ENCODE measurements around the gene CERK. TPM values are rescaled to one million over a fixed set of nuclear protein-coding genes. Genes with fewer than 3 reads are reported as not detected.

Gene CERK
- total and polyA plus RNA-seq, 2 of the 13 experiments (the other 11 are each of a cell fraction or from before 2014, with no cell fraction given): 40.3 to 41.9 TPM

DNA sequence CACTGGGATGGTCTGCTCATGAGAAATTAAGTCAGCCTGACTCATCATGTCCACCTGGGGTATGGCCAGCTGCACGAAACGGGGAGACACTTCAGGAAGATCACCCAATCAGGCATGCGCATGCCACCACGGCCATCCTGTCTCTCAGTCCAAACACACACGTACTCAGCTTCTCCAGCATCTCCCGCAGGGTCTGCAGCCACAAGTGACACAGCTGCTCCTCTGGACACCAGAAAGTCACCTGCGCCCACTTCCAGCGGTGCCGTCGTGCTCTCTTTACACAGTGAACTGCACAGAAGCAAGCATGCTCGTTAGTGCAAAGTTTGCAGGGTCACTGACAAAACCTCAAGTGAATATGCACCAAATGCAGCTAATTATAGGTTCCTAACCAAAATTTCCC lies 18.1 kb downstream of the CERK start:
- DNase-seq (ENCODE audit: low spot score): no peak
- 93% methylated on average over 11 of the region's 11 CpGs for WGBS (ENCODE audit: low lambda C conversion rate)
- Histone ChIP-seq H3K27me3 (ENCODE audit: control insufficient read depth in 1 of 2, insufficient read depth in 2 of 2, low read length in 2 of 2) (no peaks in the 10 kb centered on the region), H3K36me3 (replicated peaks in 1 of 2; ENCODE audit: control insufficient read depth in 1 of 2, insufficient read depth in 2 of 2, low read length in 2 of 2) (peaks cover 7 to 50% of the 10 kb centered on the region in 2 experiments), H3K4me1 (ENCODE audit: insufficient read depth, low read length) (0 out of 2 replicates have a peak, but pooled peaks cover under 1% of the 10 kb centered on the region), H2AFZ (ENCODE audit: low read length) (no peak overlapping the region), H3K27ac (ENCODE audit: extremely low read length, insufficient read depth, low read length) (no peak overlapping the region), H3K9ac (ENCODE audit: insufficient read depth, low read depth, low read length) (no peak overlapping the region), H3K79me2 (ENCODE audit: insufficient read depth, low read length) (no peaks in the 10 kb centered on the region), H3K4me2 (ENCODE audit: low read depth, low read length) (no peak overlapping the region), H4K20me1 (ENCODE audit: insufficient read depth, low read length) (peaks cover 10% of the 10 kb centered on the region; the same call in 1 of the 2 replicates), H3K9me3 (ENCODE audit: low read length) (no peaks in the 10 kb centered on the region), H3K4me3 (replicated peaks in 1 of 3; ENCODE audit: insufficient read depth in 1 of 3, low read depth in 2 of 3, low read length in 3 of 3) (no peak overlapping the region)
- CTCF ChIA-PET (ENCODE audit: low intra/inter-chr PET ratio, low total read pairs): no interaction called here
- no TSS peak for BruUV-seq (replicated peaks)
- POLR2A ChIA-PET: no interaction called here
- TF ChIP-seq, protein P1, sequence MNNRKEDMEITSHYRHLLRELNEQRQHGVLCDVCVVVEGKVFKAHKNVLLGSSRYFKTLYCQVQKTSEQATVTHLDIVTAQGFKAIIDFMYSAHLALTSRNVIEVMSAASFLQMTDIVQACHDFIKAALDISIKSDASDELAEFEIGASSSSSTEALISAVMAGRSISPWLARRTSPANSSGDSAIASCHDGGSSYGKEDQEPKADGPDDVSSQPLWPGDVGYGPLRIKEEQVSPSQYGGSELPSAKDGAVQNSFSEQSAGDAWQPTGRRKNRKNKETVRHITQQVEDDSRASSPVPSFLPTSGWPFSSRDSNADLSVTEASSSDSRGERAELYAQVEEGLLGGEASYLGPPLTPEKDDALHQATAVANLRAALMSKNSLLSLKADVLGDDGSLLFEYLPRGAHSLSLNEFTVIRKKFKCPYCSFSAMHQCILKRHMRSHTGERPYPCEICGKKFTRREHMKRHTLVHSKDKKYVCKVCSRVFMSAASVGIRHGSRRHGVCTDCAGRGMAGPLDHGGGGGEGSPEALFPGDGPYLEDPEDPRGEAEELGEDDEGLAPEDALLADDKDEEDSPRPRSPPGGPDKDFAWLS (CRISPR knock-in tag; IDR thresholded peaks at IDR 0.05; ENCODE audit: borderline replicate concordance): no peak
- TF ChIP-seq NR2C2 (CRISPR knock-in tag; IDR thresholded peaks at IDR 0.05; ENCODE audit: borderline replicate concordance) (no peak), ZNF142 (CRISPR knock-in tag; IDR thresholded peaks at IDR 0.05) (no peak), ZC3H13 (CRISPR knock-in tag; IDR thresholded peaks at IDR 0.05) (no peak), CAMTA2 (CRISPR knock-in tag; IDR thresholded peaks at IDR 0.05; ENCODE audit: borderline replicate concordance) (no peak), IKZF5 (CRISPR knock-in tag; IDR thresholded peaks at IDR 0.05) (no peak), ZNF44 (CRISPR knock-in tag; IDR thresholded peaks at IDR 0.05) (no peak), SP5 (CRISPR knock-in tag; IDR thresholded peaks at IDR 0.05; ENCODE audit: borderline replicate concordance, low read depth) (no peak), GRHL1 (CRISPR knock-in tag; conservative IDR thresholded peaks at IDR 0.05) (no peak), GATA4 (IDR thresholded peaks at IDR 0.05; ENCODE audit: borderline replicate concordance, low read depth) (no peak)
- TF ChIP-seq, protein P2, sequence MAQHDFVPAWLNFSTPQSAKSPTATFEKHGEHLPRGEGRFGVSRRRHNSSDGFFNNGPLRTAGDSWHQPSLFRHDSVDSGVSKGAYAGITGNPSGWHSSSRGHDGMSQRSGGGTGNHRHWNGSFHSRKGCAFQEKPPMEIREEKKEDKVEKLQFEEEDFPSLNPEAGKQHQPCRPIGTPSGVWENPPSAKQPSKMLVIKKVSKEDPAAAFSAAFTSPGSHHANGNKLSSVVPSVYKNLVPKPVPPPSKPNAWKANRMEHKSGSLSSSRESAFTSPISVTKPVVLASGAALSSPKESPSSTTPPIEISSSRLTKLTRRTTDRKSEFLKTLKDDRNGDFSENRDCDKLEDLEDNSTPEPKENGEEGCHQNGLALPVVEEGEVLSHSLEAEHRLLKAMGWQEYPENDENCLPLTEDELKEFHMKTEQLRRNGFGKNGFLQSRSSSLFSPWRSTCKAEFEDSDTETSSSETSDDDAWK (CRISPR knock-in tag; IDR thresholded peaks at IDR 0.05): no peak
- no peak for ATAC-seq
- intact Hi-C loops (cut with micrococcal nuclease; ENCODE audit: unreplicated experiment): no loop called here
- in situ Hi-C loops (cut with HindIII; ENCODE audit: extremely low pct_ligation_motif_present, low pct_unique_long_range_greater_than_20kb): no loop called here
- no peak for FAIRE-seq

Measured in HepG2 (cell line).